Activated CD4-positive, alpha-beta T cell treated with anti-CD3 and anti-CD28 coated beads, Interleukin-2, amount 10 ng/mL, durations not matched to agents 24 days and 14 days (primary cell): ENCODE measurements around the gene STK17B. TPM values are rescaled to one million over a fixed set of nuclear protein-coding genes. Genes with fewer than 3 reads are reported as not detected.
A peak's percentile ranks its signal among the peaks of the same experiment; 100 is the strongest.

ENCODE experiments used
- DNase-seq: peaks from one replicate; pipeline ENCODE4 v3.0.0; 2022
- H3K27ac Mint-ChIP-seq: one replicate; pipeline ENCODE4 v1.8.0; 2022; ENCODE audit warnings: mild to moderate bottlenecking, mixed read lengths
- H3K27me3 Mint-ChIP-seq: one replicate; pipeline ENCODE4 v1.8.0; 2022; ENCODE audit warnings: mixed read lengths
- H3K36me3 Mint-ChIP-seq: one replicate; pipeline ENCODE4 v1.8.0; 2022; ENCODE audit warnings: low read depth, mild to moderate bottlenecking, mixed read lengths
- H3K4me1 Mint-ChIP-seq: one replicate; pipeline ENCODE4 v1.8.0; 2021; ENCODE audit warnings: mixed read lengths
- H3K4me3 Mint-ChIP-seq: one replicate; pipeline ENCODE4 v1.8.0; 2022; ENCODE audit warnings: mild to moderate bottlenecking, moderate library complexity, mixed read lengths
- H3K9me3 Mint-ChIP-seq: one replicate; pipeline ENCODE4 v1.8.0; 2021; ENCODE audit warnings: mixed read lengths
- intact Hi-C: fragments of 100-400 bp; cut with micrococcal nuclease; formaldehyde crosslinking; loops from one replicate; pipeline ENCODE4 v1.15.1; 2023
- total RNA-seq: library from RNA; stranded (reverse); gene quantifications from 2 replicates; pipeline ENCODE4 v1.2.3, GENCODE V29; 2022

The STK17B gene
- total RNA-seq, 1 donor from 2014 or later = 131 TPM

GRCh38 chr2:196176142-196176738, 4.9 kb upstream of the STK17B start:
- peaks cover 8% of the 10 kb centered on the region for H3K36me3 Mint-ChIP-seq
- intact Hi-C loops = loop anchor here (1.0 to 10.0 kb wide), 7 partner anchors 34 to 1329 kb away; partner anchors contain the start of gene HSPE1
- peak overlapping the region; percentile 92 for H3K27ac Mint-ChIP-seq
- DNase-seq = peak; percentile 96
- no peaks in the 10 kb centered on the region for H3K27me3 Mint-ChIP-seq
- H3K4me1 Mint-ChIP-seq = peaks cover 67% of the 10 kb centered on the region
- H3K4me3 Mint-ChIP-seq = peak overlapping the region; percentile 78
- peaks cover 3% of the 10 kb centered on the region for H3K9me3 Mint-ChIP-seq

GRCh38 chr2:196174404-196174803, 3.0 kb upstream of the STK17B start:
- peak overlapping the region; percentile 93 for H3K4me3 Mint-ChIP-seq

GRCh38 chr2:196173505-196173904, 2.1 kb upstream of the STK17B start:
- Mint-ChIP-seq H3K36me3 (peaks cover 25% of the 10 kb centered on the region), H3K4me1 (peaks cover 48% of the 10 kb centered on the region), H3K4me3 (peak overlapping the region; percentile 93), H3K27ac (peak overlapping the region; percentile 64), H3K9me3 (no peaks in the 10 kb centered on the region), H3K27me3 (no peaks in the 10 kb centered on the region)
- peak; percentile 56 for DNase-seq
- intact Hi-C loops = loop anchor here (10.0 kb wide), 1 partner anchor 1331 kb away; the partner anchor contains the start of gene HSPE1

More at GRCh38 chr2:196174404-196174803, 3.0 kb upstream of the STK17B start:
- intact Hi-C loops = loop anchor here (10.0 kb wide), 1 partner anchor 1330 kb away; the partner anchor contains the start of gene HSPE1
- peaks cover 1% of the 10 kb centered on the region for H3K9me3 Mint-ChIP-seq
- H3K27me3 Mint-ChIP-seq = no peaks in the 10 kb centered on the region
- peaks cover 19% of the 10 kb centered on the region for H3K36me3 Mint-ChIP-seq
- peak overlapping the region; percentile 64 for H3K27ac Mint-ChIP-seq
- peak; percentile 80 for DNase-seq
- H3K4me1 Mint-ChIP-seq = peaks cover 55% of the 10 kb centered on the region

- intact Hi-C loops = loop anchor here (10.0 kb wide), 1 partner anchor 1332 kb away; the partner anchor contains the start of gene HSPE1
- peak overlapping the region; percentile 64 for H3K27ac Mint-ChIP-seq
- H3K9me3 Mint-ChIP-seq = no peaks in the 10 kb centered on the region
- H3K4me3 Mint-ChIP-seq = peak overlapping the region; percentile 93
- peak; percentile 72 for DNase-seq
- no peaks in the 10 kb centered on the region for H3K27me3 Mint-ChIP-seq
- peaks cover 29% of the 10 kb centered on the region for H3K36me3 Mint-ChIP-seq
- peaks cover 45% of the 10 kb centered on the region for H3K4me1 Mint-ChIP-seq
Observed at GRCh38 chr2:196172951-196173350, 1.6 kb upstream of the STK17B start.

- Mint-ChIP-seq H3K27me3 (no peaks in the 10 kb centered on the region), H3K9me3 (no peaks in the 10 kb centered on the region), H3K4me3 (peak overlapping the region; percentile 93), H3K4me1 (peaks cover 43% of the 10 kb centered on the region), H3K36me3 (peaks cover 36% of the 10 kb centered on the region), H3K27ac (peak overlapping the region; percentile 76)
- intact Hi-C loops = loop anchor here (1.0 to 10.0 kb wide), 6 partner anchors 12 to 1333 kb away; partner anchors contain the start of genes HSPE1 and SLC39A10
- no peak for DNase-seq
Observed at GRCh38 chr2:196171946-196172345, 568 bp upstream of the STK17B start.

DNA sequence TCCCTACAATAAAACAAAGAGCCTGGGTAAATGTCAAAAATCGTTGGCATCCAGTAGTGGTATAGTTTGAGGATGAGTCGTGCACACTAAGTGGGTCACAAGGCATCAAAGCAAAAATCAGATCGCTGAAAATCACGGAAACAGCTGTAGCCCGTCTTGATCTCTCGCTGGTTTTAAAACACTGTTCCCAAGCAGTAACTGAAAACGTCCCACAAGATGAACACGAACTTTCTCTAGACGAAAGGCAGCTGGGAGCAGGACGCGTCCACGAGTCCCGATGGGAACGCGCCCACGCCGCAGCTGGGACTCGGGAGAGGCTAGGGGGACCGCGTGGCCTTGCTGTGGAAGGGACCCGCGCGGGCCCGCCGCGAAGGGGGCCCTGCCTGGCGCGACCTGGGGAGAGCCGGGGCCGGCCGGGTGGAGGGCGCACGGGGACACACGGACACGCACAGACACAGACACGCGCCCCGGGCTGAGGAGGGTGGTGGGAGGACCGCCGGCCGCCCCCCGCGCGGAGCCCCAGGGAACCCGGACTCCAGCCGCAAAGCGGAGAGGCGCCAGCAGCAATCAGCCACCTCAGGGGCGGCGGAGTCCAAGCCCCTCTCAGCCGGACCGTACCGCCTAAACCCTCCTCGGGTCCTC, 651 bp downstream of the STK17B start:
- peak overlapping the region; percentile 99 for H3K27ac Mint-ChIP-seq
- intact Hi-C loops = loop anchor here (1.0 to 10.0 kb wide), 7 partner anchors 10 to 1334 kb away; partner anchors contain the start of genes HSPE1 and SLC39A10
- H3K4me3 Mint-ChIP-seq = peak overlapping the region; percentile 93
- peaks cover 44% of the 10 kb centered on the region for H3K36me3 Mint-ChIP-seq
- peaks cover 41% of the 10 kb centered on the region for H3K4me1 Mint-ChIP-seq
- H3K9me3 Mint-ChIP-seq = no peaks in the 10 kb centered on the region
- peak; percentile 85 for DNase-seq
- H3K27me3 Mint-ChIP-seq = no peaks in the 10 kb centered on the region

- Mint-ChIP-seq H3K36me3 (peaks cover 48% of the 10 kb centered on the region), H3K27me3 (no peaks in the 10 kb centered on the region)
Observed at GRCh38 chr2:196170213-196170605, 1.2 kb downstream of the STK17B start.

GRCh38 chr2:196169516-196169915, 1.9 kb downstream of the STK17B start:
- no peaks in the 10 kb centered on the region for H3K9me3 Mint-ChIP-seq
- H3K4me1 Mint-ChIP-seq = peaks cover 45% of the 10 kb centered on the region
- no peaks in the 10 kb centered on the region for H3K27me3 Mint-ChIP-seq
- peak overlapping the region; percentile 99 for H3K27ac Mint-ChIP-seq
- peak; percentile 31 for DNase-seq
- H3K36me3 Mint-ChIP-seq = peaks cover 55% of the 10 kb centered on the region
- intact Hi-C loops = loop anchor here (5.0 to 10.0 kb wide), 2 partner anchors 1045 to 1138 kb away; no protein-coding TSS in a partner anchor
- peak overlapping the region; percentile 93 for H3K4me3 Mint-ChIP-seq

More at GRCh38 chr2:196170213-196170605, 1.2 kb downstream of the STK17B start:
- Mint-ChIP-seq H3K27ac (peak overlapping the region; percentile 99), H3K4me1 (peaks cover 44% of the 10 kb centered on the region), H3K9me3 (no peaks in the 10 kb centered on the region), H3K4me3 (peak overlapping the region; percentile 93)
- intact Hi-C loops = loop anchor here (1.0 to 10.0 kb wide), 4 partner anchors 41 to 1335 kb away; partner anchors contain the start of genes HSPE1 and SLC39A10
- DNase-seq = peak; percentile 90

- H3K27ac Mint-ChIP-seq = peak overlapping the region; percentile 91
- DNase-seq = peak; percentile 65
- H3K27me3 Mint-ChIP-seq = no peaks in the 10 kb centered on the region
- intact Hi-C loops = loop anchor here (5.0 to 10.0 kb wide), 2 partner anchors 1047 to 1139 kb away; no protein-coding TSS in a partner anchor
- no peaks in the 10 kb centered on the region for H3K9me3 Mint-ChIP-seq
- peaks cover 38% of the 10 kb centered on the region for H3K4me1 Mint-ChIP-seq
- H3K36me3 Mint-ChIP-seq = peaks cover 58% of the 10 kb centered on the region
- peak overlapping the region; percentile 93 for H3K4me3 Mint-ChIP-seq
Observed at GRCh38 chr2:196168181-196168580, 3.2 kb downstream of the STK17B start.

DNA sequence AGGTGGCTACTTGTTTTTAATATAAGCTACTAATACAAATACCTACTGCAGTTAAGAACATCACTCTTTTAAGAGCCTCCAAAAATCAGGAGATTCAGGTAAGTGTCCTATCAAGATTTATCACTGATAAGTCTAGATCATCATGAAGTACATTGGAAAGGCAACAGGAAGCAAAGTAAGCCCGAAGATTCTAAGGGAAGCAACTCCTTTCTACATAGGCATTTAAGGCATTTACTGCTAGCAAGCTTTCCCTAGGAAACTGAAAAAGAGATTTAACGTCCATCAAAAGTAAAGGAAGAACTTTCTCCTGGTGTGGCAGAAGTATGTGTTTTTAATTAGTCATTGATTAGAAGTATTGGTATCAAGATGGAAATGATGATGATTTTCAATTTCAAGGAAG, 3.7 kb downstream of the STK17B start:
- peaks cover 62% of the 10 kb centered on the region for H3K36me3 Mint-ChIP-seq
- intact Hi-C loops = loop anchor here (5.0 to 10.0 kb wide), 2 partner anchors 1047 to 1140 kb away; no protein-coding TSS in a partner anchor
- no peaks in the 10 kb centered on the region for H3K27me3 Mint-ChIP-seq
- H3K4me1 Mint-ChIP-seq = peaks cover 37% of the 10 kb centered on the region
- H3K27ac Mint-ChIP-seq = peak overlapping the region; percentile 91
- peak overlapping the region; percentile 93 for H3K4me3 Mint-ChIP-seq
- no peak for DNase-seq
- no peaks in the 10 kb centered on the region for H3K9me3 Mint-ChIP-seq

DNA sequence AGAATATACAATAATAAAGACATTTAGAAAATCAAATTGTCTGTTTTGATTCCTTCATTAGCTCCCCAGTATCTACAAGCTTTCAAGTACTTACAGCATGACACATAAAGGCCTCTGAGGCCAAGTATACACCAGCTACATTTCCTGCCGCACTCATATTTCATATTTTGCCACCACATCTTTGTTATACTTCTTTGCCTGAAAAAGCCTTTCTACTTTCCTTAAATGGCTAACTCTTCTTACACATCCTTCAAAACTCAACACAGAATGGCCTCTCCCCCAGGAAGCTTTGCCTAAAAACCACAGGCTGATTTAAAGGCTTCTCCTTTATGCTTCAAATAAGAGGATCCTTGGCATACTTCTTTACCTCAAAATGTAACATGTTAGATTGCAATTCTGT, 4.5 kb downstream of the STK17B start:
- Mint-ChIP-seq H3K9me3 (no peaks in the 10 kb centered on the region), H3K4me3 (peak overlapping the region; percentile 93), H3K4me1 (peaks cover 40% of the 10 kb centered on the region), H3K36me3 (peaks cover 70% of the 10 kb centered on the region), H3K27ac (peak overlapping the region; percentile 91), H3K27me3 (no peaks in the 10 kb centered on the region)
- intact Hi-C loops = loop anchor here (5.0 to 10.0 kb wide), 2 partner anchors 1048 to 1140 kb away; no protein-coding TSS in a partner anchor
- peak; percentile 80 for DNase-seq

- intact Hi-C loops = loop anchor here (2.0 to 10.0 kb wide), 3 partner anchors 506 to 1142 kb away; no protein-coding TSS in a partner anchor
- H3K9me3 Mint-ChIP-seq = no peaks in the 10 kb centered on the region
- H3K4me1 Mint-ChIP-seq = peaks cover 48% of the 10 kb centered on the region
Observed at GRCh38 chr2:196165016-196165415, 6.4 kb downstream of the STK17B start.

GRCh38 chr2:196163285-196163684, 8.1 kb downstream of the STK17B start:
- H3K4me1 Mint-ChIP-seq = peaks cover 58% of the 10 kb centered on the region

More at GRCh38 chr2:196165016-196165415, 6.4 kb downstream of the STK17B start:
- Mint-ChIP-seq H3K27ac (peak overlapping the region; percentile 82), H3K4me3 (peak overlapping the region; percentile 93), H3K36me3 (peaks cover 72% of the 10 kb centered on the region), H3K27me3 (no peaks in the 10 kb centered on the region)
- peak; percentile 76 for DNase-seq

More at GRCh38 chr2:196163285-196163684, 8.1 kb downstream of the STK17B start:
- Mint-ChIP-seq H3K9me3 (no peaks in the 10 kb centered on the region), H3K36me3 (peaks cover 67% of the 10 kb centered on the region), H3K4me3 (peak overlapping the region; percentile 86), H3K27ac (peak overlapping the region; percentile 88), H3K27me3 (no peaks in the 10 kb centered on the region)
- DNase-seq = peak; percentile 66
- intact Hi-C loops = loop anchor here (1.0 to 10.0 kb wide), 4 partner anchors 20 to 1052 kb away; no protein-coding TSS in a partner anchor
